ENCODE results near the gene FCGBP.

GRCh38 chr19:39963898-39964297, 29.5 kb upstream of the FCGBP start:
- TF ChIP-seq CTCF (conservative IDR thresholded peaks at IDR 0.05 in 1 of 2, IDR thresholded peaks at IDR 0.05 in 1 of 2; ENCODE audit: extremely low read depth in 1 of 2, insufficient read depth in 1 of 2, low read depth in 1 of 2, low read length in 2 of 2) = no peak
- TF ChIP-seq EZH2 (IDR thresholded peaks at IDR 0.05; ENCODE audit: borderline replicate concordance, low read length) = no peak
